GM12872 (cell line): Measurements from ENCODE around the gene TMEM258.
A peak's percentile ranks its signal among the peaks of the same experiment; 100 is the strongest.

Source experiments
- CTCF ChIP-seq: IDR thresholded peaks from 3 replicates; pipeline ENCODE4 v1.5.1; 2011; ENCODE audit warnings: low read depth, mild to moderate bottlenecking, low read length, moderate library complexity; ENCODE audit not compliant: insufficient read depth

TMEM258 gene

DNA sequence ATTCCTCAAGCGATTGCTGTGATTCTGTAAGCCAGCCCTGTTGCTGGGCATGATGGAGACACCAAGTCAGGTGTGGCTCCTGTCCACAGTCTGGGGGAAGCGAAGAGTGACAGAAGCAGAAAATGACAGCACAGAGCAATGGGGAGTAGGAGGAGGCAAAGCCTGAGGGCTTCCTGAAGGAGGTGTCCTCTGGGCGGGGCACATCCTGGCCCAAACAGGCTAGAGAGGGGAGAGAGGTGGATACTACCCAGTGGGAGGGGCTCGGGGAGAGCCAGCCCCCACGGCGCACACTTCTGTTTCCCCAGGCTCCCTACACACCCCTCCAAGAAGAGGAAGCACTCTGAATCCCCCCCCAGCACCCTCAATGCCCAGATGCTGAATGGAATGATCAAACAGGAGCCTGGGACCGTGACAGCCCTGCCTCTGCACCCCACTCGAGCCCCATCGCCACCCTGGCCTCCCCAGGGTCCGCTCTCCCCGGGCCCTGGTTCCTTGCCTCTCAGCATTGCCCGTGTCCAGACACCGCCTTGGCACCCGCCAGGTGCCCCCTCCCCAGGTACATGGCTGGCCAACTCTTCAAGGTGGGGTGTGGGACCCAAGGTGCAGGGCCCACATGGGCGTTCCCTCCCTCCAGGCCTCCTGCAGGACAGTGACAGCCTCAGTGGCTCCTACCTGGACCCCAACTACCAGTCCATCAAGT, 21.1 kb downstream of the TMEM258 start:
- no peak for TF ChIP-seq CTCF

DNA sequence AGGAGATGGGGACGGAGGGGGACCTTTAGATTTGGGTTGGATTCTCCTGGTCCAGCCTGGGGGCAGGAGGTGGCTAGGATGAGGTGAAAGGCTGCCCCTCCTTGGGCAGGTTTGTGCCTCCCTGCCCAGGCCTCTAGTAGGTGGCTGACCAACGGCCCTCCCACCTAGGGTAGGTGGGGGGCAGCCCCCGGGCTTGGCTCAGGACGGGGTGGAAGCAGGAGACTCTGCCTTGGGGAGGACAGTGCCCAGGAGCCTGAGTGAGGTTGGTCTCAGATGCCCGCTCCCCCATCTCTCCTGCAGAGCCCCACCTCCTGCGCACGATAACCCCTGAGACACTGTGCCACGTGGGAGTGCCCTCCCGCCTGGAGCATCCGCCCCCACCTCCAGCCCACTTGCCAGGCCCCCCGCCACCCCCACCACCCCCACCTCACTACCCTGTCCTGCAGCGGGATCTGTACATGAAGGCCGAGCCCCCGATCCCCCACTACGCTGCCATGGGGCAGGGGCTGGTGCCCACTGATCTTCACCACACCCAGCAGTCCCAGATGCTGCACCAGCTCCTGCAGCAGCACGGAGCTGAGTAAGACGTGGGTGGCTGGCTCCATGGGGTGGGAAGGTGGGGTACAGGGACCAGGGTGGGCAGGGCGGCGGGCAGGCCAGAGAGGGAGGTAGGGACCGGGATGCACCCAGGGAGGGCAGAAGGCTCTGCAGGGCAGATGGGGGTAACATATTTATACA, 22.3 kb downstream of the TMEM258 start:
- no peak for TF ChIP-seq CTCF

DNA sequence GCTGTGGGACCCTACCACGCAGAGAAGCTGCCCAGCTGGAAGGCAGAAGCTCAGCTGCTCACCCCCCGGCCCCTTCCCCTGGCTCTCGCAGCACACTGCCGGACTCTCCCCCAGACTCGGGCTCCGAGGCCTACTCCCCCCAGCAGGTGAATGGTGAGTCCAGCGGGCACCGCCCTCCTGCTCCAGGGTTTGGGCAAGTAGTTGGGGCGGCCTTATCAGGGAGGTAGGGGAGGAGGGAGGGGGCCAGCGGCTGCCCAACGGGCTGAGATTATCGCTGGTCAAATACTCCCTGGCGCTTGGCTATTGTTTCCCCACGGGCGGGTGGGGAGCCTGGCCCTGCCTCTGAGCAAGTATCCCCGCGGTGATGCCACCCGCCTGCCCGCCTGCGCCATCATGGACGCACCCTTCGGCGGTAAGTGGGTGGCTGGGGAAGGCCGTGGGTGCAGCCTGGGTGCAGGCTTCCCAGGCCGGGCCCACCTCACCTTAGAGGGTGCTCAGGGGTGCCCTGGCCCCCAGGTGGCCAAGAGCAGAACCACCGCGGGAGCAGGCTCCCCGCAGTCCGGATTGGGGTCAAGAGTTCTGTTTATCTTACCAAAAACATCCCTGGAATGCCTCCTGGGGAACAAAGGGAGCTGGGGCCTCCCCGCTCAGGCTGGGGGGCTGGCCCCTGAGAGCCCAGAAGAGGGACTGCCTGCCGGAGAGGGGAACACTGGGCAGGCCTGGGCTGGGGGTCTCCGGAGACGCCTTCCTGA, 23.1 kb downstream of the TMEM258 start:
- peak; percentile 32; the same call in 1 of the 3 replicates for TF ChIP-seq CTCF

- TF ChIP-seq CTCF = no peak
Observed at GRCh38 chr11:61768376-61769076, 23.9 kb downstream of the TMEM258 start.

DNA sequence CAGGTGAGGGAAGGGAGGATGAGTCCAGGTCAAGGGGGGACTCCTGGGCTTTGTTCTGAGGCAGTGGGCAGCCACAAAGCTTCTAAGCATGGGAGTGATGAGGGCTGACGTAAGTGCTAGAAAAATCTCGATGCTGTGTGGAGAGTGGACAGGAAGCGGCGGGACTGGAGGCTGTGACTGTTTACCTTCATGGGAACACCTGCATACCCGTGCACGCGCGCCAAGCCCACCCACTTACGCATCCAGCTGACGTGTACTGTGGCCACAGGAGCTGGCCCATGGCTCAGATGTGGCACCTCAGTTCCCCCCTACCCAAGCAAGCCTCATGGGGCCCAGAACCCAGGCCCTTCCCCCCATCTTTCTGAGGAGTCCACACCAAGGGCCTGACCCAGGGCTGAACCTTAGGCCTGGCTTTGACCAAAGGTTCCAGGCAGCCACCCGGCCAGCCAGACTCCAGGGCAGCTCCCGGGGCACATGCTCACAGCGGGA, 26.0 kb downstream of the TMEM258 start:
- TF ChIP-seq CTCF = no peak

DNA sequence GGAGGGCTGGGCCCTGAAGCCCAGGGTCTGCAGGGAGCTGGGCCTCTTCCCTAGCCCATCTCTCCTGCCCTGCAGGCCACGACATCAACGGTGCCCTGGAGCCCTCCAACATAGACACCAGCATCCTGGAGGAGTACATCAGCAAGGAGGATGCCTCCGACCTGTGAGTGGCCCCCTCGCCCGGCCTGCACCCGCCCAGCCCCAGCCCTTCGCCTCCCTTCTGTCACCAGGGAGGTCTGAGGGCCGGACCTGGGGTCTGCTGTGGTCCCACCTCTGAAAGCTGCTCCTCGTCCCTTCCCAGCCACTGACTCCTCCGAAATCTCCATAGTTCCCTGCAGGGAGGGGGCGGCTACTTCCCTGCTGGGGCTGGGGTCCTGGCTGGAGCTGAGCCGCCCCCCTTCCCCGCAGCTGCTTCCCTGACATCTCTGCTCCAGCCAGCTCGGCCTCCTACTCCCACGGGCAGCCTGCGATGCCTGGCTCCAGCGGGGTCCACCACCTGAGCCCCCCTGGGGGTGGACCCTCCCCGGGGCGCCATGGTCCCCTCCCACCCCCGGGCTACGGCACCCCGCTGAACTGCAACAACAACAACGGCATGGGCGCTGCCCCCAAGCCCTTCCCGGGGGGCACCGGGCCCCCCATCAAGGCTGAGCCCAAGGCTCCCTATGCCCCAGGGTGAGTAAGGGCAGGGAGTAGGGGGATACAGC, 26.7 kb downstream of the TMEM258 start:
- TF ChIP-seq CTCF = no peak
